ENCODE results near the gene RERE.
"Not testable (repeated sequence)": the region's sequence is repeated elsewhere in the genome, so short reads cannot be mapped to it uniquely, and the experiment has no call there.

The RERE gene

DNA sequence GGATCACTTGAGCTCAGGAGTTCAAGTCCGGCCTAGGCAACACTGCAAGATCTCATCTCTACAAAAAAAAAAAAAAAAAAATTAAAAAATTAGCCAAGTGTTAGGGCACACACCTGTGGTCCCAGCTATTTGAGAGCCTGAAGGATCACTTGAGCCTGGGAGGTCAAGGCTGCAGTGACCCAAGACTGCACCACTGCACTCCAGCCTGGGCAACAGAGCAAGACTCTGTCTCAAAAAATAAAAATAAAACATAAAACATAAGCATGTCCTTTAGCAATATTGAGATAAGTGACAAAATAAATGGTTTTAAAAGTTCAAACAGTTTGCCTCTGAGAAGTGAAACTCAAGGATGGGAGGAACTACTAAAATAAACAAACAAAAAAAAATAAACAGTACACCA is 101.2 kb downstream of the RERE start:
- DNase-seq (ENCODE audit: low spot score), result no peak

DNA sequence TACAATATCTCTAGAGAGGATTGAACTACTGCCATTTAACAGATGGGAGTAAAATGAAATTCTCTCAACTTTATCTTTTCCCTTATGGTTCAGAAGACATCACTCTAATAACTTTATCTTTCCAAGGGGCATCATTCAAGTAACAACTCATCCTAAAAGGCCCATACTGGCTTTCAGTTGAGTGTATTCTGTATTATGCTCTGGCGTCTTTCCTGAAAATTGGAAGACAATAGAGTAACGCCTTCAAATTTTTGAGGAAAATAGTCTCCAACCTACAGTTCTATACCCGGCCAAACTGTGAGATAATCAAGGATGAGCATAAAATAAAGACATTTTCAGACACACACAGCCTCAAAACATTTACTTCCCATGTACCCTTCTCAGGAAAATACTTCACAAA is 103.3 kb downstream of the RERE start:
- DNase-seq (ENCODE audit: low spot score), result no peak

DNA sequence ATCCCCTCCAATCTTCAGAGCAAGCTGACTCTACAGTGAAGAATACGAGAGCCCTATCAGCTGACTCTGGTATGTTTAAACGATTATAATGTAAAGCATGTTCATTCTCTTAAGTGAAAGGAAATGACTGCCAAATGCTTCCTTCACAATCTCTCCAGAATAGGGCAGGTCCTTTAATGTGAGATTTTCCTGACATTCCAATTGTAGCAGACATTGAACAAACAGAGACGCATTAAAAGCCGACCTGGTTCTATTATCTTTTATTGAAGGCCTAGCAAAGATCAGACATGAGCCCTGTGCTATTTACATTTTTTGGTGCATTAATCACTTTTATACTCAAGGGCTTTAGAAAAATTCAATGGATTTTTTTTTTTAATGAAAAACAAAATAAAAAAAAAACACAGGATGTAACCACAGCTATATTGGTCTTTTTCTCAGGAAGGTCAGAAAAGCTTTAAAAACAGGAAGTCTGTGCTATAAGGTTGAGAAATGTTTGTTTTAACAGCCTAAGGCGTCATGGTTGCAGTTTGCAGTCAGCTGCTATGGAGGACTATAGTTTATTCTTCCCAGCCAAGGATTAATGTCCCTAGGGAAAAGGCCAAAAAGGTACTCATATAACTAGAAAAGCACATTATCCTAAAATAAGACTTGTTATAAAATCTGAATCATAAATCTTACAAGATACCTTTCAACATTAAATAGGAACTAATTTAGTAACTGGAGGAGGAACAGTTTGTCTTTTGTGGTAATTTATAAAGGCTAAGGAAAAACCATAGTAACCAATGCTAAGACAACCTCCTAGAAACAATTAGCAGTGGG is 104.8 kb downstream of the RERE start:
- peak; percentile 46 for DNase-seq (ENCODE audit: low spot score)

DNA sequence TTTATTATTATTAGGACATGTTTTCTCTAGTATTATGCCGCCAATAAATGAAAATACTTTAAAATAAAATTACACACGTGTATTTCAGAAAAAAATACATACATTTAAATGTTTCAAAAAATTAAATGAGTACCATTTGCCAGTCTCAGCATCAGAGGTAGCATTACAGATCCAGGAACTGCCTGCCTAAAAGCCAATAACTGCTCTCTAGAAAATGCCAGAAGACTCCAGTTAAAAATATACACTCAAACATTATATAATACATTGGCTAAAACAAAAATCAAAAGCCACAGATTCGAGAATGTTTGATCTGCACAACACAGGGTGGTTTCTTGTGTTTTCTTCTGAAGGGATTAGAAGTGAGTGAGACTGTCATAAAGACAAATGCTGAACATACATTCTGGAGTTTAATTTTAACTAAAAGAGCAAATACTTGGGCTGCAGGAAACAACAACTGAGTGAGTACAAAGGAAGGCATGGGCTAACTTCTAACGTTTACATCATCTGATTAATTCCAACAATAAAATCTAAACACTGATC is 105.5 kb downstream of the RERE start:
- DNase-seq (ENCODE audit: low spot score), result no peak

DNA sequence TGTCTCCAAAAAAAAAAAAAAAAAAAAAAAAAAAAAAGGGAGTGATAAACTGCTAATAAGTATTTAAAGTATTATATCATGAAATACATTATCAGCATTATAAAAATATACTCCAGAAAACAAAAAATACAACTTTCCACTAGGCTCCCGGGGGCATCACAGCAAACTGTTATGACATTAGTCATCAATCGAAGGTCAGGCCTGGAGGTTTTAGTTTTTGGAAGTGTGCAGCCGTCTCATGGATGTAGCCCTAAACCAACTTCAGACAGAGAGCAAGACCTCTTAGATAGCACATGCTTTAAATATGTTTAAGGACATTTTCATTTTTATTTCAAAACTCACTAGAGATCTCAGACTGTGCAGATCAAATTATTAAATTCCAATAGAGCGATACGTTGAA is 106.3 kb downstream of the RERE start:
- DNase-seq (ENCODE audit: low spot score), result no peak

DNA sequence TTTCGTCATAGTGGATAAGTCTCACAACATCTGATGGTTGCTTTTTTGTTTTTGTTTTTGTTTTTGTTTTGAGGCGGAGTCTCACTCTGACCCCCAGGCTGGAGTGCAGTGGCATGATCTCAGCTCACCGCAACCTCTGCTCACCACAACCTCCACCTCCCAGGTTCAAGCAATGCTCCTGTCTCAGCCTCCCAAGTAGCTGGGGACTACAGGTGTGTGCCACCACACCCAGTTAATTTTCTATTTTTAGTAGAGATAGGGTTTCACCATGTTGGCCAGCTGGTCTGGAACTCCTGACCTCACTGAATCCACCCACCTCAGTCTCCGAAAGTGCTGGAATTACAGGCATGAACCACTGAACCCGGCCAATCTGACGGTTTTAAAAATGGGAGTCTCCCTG is 109.2 kb downstream of the RERE start:
- DNase-seq (ENCODE audit: low spot score), result no peak

DNA sequence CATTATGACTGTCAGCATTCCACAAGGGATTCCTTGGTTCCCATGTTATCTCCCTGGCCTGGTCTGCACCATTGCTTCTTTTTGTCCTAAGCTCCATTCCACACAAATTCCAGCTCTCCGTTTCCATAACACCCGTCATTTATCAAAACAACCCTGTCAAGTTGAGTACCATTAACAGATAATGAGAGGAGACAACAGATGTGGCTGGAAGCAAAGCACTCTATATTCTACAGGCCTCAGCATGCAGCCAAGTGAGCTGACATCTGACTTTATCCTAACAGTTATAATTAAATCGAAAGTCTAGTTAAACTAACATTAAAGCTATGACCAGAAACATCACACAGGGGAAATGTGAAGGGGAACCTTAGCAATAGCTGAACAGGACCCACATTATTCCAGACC is 110.4 kb downstream of the RERE start:
- DNase-seq (ENCODE audit: low spot score), result peak; percentile 44

DNA sequence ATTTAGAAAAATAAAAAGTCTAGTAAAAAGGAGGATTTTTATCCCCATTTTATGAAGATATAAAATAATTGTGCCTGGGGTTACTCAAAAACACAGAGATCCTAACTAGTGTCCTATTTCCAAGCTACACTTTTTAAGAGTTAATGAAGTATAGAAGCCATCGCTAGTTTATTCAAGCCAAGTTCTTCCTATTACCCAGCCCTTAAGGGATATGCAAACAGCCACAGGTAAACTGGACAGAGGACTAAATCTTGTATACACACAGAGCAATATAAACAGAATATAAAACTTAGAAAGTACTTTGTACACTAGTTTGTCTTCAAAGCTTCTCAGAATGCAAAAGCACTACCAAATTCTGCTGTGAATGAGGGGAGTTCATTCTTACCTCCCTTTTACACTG is 111.1 kb downstream of the RERE start:
- DNase-seq (ENCODE audit: low spot score), result no peak

DNA sequence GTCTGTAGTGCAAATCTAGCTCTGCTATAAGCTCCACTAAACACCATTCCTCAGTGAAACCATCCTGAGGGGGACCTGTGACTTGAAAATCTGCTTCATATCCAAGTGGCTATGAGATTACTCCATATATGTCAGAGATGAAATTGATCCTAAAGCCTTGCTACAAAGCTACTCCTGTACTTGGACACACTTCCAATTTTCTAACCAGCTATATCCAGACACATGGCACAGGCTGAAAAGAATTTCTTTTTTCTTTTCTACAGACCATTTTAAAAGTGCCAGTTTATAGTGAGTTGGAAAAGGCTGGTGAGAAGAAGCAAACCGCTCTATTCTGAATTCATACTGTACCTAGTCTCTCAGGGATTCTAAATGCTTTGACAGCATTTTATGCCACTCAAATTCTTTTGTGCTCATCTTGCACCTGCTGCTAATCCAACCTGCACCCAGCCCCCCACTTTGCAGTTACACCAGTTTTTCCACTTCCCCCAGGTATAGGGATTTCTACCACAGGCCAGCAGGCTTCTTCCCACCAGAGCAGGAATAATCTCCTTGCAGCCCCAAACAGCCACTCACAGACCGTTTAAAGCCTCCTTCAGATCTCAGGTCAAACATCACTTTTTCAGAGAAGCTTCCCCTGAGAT is 112.5 kb downstream of the RERE start:
- no peak for DNase-seq (ENCODE audit: low spot score)

DNA sequence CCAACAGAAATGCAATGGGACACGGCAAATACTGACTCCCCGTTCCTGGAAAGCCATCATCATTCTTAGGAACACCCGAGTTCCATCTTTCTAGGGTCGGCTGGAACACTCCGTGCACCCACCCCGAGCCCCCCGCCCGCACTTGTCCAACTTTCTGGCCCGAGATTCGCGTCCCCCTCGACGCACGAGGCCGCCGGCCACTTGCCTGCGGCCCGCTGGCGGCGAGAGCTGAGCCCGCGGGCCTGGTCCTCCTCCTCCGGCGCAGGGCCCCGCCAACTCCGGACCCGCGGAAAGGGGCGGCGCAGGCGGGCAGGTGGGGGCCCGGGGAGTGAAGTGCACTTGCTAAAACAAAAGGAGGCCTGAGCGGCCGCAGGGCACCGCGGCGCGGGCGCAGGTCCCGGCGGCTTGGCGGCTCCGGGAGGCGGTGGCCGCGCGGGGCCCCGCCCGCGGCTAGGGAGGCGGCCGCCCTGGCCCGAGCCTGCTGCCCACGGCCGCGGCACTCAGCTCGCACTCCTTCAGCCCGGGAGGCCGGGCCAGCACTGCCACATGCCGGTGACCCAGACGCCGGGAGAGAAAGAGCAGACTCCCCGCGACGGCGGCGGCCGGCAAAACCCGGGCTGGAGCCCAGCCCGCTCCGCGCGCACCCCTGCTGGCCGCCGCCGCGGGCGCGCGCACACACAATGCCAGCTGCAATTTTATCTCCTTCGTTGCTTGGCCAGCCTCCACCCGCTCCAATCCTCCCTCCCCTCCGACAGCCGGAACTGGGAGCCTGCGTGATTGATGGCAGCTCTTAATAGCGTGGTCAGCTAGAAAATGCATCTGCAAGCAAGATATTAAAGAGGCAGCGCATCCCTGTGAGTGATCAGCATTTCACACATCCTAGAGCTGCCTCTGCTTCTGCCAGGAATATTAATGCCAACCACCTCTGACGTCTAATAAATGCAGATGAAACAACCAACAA is 114.3 kb downstream of the RERE start:
- peak; percentile 87 for DNase-seq (ENCODE audit: low spot score)

DNA sequence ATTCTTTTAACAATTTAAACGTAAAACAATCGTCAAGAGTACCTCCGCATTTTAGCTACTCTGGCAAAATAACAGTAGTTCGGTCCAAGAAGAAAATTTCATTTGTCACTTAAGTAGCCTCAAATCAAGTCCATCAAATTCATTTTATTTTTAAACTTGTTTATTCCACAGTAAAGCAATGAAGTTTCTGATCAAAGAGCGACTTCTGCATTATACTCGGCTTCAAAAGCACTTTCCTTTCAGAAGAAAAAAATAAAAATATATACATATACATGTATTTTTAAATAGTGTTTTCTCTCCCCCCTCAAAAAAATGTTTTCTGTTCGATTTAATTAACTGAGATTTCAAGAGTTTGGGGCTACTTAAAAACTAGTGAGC is 115.0 kb downstream of the RERE start:
- DNase-seq (ENCODE audit: low spot score), result no peak

DNA sequence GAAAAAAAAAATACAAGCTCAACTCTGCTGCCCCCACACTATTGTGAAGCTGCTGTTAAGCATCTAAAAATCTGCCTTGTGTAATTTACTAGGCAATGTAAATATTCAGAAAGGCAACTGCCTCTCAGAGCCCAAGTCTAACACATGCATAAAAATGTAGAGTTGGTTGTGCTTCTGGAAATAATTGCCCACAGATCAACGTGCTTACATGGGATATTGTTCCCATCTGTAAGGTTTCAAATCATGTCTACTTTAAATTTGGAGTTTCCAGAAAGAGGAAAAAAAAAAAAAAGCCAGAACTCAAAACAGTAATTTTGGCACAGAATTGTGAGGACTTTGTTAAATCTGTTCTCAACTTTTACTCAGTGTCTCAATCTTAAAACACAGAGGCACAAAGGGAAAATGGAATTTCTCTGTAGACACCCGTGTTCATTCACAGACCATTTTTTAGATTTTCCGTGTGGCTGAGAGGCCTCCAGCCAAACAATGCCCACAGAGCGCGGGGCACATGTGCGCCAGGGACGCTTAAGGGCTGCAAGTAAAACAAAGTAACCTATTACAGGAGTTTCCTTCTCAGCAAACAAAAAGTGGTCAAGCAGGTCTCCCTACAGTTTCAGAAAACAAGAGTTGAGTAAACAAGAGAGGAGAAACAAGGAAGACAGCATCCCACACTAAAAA is 115.5 kb downstream of the RERE start:
- no peak for DNase-seq (ENCODE audit: low spot score)

DNA sequence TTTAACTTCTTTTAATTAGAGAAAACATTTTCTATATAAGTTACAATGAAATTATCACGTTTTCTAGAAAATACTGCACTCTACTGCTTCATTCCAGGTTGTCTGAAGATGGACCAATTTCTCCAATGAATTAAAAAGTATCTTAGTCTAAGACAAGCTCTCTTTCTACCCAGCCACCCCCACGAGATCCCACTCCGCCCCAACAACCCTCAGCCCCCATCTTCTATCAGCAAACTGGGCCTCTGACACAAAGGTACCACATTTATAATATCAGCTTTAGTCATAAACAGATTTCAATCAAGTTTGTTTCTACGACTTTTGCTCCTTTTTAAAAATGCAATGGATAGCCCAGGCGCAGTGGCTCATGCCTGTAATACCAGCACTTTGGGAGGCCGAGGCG is 117.8 kb downstream of the RERE start:
- no peak for DNase-seq (ENCODE audit: low spot score)

DNA sequence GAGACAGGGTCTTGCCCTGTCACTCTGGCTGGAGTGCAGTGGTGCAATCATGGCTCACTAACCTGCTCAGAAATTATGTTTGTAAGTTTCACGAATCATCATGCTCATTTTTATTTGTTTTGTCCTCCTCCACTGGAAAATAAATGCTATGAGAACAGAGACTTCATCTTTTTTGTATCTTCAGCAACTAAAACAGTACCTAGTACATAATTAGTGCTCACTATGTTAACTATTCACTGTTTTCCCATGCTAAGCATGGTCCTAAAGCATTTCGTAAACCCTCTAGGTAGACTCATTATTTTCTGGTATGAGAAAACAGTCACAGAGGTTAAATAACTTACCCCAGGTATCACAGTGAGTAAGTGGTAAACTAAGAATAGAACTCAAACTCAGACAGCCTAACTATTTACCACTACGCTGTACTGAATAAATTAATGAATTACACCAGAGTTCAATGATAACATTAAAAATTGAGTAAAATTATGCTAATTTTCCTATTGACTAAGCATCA is 118.4 kb downstream of the RERE start:
- no peak for DNase-seq (ENCODE audit: low spot score)

DNA sequence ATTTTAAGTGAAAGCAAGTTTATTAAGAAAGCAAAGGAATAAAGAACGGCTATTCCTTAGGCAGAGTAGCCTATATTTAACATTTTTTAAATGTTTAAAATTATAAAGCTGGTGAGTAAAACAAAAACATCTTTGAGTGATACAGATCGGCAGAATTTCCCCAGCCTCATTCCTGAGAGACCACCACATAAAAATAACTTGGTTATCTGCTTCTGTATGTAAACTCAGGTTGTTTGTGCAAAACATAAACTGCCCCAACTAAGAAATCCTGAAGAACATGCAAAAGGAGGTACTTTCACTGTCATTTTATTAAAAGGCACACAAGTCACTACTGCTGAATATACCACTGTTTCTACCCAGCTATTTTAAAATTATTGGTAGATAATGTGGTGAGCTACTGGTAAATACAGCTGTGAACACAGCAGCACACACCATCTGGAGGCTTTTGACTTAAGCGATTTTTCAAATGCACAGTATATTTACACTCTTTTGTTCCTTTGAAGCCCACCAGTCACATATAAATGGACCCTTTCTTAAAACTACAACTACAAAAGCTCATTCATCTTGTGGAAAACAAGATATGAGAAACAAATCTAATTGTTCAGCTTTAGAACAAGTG is 119.3 kb downstream of the RERE start:
- no peak for DNase-seq (ENCODE audit: low spot score)

DNA sequence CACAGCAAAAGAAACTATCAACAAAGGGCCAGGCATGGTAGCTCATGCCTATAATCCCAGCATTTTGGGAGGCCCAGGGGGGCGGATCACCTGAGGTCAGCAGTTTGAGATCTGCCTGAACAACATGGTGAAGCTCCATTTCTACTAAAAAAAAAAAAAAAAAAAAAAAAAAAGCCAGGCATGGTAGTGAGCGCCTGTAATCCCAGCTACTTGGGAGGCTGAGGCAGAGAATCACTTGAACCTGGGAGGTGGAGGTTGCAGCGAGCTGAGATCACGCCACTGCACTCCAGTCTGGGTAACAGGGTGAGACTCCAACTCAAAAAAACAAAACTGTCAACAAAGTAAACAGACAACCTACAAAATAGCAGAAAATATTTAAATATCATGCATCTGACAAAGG is 122.0 kb downstream of the RERE start:
- not testable (repeated sequence) for DNase-seq (ENCODE audit: low spot score)

DNA sequence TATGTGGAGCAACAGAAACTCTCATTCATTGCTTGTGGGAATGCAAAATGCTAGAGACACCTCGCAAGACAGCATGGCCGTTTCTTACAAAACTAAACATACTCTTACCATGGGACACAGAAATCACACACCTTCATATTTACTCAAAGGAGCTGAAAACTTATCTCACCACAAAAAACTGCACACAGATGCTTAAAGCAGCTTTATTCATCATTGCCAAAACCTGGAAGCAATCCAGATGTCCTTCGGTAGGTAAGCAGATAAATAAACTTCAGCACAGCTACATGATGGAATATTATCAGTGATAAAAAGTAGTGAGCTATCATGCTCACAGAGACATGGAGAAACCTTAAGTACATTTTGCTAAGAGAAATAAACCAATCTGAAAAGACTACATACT is 124.3 kb downstream of the RERE start:
- no peak for DNase-seq (ENCODE audit: low spot score)

DNA sequence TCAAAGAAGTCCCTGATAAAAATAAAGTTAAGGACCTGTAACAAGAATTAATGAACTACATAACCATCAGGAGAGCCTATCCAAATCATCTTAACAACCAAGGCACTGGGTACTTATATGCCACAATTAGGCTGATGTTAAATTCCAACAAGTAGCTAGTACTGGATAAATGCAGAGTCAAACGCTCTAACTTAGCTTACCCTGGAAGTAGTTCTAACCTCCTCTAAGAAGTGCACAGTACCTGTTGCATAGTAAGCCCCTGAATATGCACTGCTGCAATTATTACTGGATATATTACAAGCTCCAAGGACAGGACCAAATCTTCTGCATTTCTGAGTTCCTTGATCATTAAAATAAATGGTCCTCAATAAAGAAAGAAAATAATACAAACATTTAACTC is 125.8 kb downstream of the RERE start:
- no peak for DNase-seq (ENCODE audit: low spot score)

DNA sequence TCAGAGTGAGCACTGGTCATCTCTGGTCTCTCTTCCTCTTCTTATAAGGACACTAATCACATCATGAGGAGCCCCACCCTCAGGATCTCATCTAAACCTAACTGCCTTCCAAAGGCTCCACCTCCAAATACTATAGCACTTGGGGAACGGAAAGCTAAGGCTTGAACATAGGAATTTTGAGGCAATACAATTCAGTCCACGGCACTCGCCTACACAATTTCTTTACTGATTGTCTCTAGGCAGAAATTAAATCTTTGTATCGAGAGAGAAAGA is 127.3 kb downstream of the RERE start:
- DNase-seq (ENCODE audit: low spot score), result no peak

DNA sequence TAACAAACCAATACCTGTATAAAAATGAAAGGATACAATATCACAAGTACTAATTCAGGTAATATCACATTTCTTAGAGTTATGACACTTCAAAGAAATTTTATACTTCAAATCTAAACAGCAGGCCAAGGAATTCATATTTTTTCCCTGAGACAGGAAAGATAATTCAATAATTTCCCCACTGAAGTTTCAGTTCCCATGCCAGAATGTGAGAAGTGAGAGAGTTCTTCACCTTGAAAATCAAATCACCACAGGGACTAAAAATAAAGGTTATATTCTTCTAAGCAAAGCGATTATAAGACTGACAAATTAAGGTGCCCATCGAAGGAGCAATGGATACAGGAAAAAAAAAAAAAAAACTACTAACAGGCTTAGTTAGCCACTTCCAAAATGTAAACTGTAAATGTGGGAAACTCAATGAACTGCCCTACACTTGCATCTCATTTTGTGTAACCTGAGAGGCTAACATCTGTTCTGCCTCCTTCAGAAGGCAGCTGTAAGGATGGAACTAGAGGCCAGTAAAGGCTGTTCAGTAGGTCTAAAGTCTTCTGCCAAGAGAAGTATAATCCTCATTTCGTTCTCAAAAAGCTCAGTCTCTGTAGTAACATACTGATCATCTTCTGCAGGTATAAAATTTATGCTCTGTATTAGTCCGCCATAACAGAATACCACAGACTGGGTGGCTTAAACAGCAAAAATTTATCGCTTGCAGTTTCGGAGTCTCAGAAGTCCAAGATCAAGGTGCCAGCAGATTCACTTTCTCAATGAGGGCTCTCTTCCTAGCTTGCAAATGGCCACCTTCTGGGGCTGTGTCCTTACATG is 127.8 kb downstream of the RERE start:
- DNase-seq (ENCODE audit: low spot score), result no peak

DNA sequence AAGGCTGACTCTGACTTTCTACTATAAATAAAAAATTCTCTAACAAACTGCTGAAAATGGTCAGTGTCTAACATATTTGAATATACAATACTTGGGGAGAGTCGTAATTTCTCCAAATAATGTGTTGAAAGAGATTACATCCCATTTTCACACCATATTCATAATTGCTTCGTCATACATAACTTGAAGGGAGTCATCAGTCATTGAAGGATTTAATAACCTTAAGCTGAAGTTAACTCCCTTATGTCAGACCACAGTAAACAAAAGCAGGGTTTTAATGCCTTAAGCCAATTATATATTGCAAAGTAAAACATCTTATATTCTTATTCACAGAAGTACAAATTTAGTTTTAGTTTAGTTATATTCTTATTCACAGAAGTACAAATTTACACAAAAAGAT is 129.9 kb downstream of the RERE start:
- no peak for DNase-seq (ENCODE audit: low spot score)
